ENCODE data around the gene NUP85. TPM values are rescaled to one million over a fixed set of nuclear protein-coding genes. Genes with fewer than 3 reads are reported as not detected.
"Not testable (repeated sequence)": the region's sequence is repeated elsewhere in the genome, so short reads cannot be mapped to it uniquely, and the experiment has no call there.

Gene NUP85
- total RNA-seq, 1 donor from 2014 or later: 35.1 TPM

GRCh38 chr17:75205793-75206163 lies 299 bp downstream of the NUP85 start:
- no peak for DNase-seq

DNA sequence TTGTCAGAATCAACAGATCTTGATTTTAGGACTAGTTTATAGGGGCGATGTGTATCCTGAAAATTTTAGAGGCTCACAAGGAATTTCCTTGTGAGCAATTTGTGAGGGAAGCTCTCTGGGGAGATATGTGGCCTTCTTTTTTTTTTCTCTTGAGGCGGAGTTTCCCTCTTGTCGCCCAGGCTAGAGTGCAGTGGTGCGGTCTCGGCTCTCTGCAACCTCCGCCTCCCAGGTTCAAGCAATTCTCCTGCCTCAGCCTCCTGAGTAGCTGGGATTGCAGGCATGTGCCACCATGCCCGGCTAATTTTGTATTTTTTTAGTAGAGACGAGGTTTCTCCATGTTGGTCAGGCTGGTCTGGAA lies 1.6 kb downstream of the NUP85 start:
- DNase-seq: not testable (repeated sequence)

GRCh38 chr17:75207760-75208159 lies 2.3 kb downstream of the NUP85 start:
- no peak for DNase-seq

GRCh38 chr17:75208161-75208560 lies 2.7 kb downstream of the NUP85 start:
- DNase-seq: no peak

- no peak for DNase-seq
Observed at GRCh38 chr17:75209061-75209460, 3.6 kb downstream of the NUP85 start.

- DNase-seq: no peak
Observed at GRCh38 chr17:75218131-75218530, 12.7 kb downstream of the NUP85 start.

- DNase-seq: no peak
Observed at GRCh38 chr17:75219815-75220214, 14.3 kb downstream of the NUP85 start.

DNA sequence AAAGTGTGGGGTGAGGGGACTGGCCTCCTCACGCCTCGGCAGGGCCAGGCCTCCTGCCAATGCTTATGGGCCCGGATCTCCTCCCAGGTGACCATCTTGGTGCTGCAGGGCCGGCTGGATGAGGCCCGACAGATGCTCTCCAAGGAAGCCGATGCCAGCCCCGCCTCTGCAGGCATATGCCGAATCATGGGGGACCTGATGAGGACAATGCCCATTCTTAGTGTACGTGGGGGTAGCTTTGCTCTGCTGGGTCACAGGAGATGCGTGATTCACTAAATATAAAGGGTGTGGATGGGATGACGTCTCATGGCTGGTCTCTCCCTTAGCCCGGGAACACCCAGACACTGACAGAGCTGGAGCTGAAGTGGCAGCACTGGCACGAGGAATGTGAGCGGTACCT lies 19.5 kb downstream of the NUP85 start:
- DNase-seq: no peak

GRCh38 chr17:75227729-75228128 lies 22.2 kb downstream of the NUP85 start:
- DNase-seq: no peak

DNA sequence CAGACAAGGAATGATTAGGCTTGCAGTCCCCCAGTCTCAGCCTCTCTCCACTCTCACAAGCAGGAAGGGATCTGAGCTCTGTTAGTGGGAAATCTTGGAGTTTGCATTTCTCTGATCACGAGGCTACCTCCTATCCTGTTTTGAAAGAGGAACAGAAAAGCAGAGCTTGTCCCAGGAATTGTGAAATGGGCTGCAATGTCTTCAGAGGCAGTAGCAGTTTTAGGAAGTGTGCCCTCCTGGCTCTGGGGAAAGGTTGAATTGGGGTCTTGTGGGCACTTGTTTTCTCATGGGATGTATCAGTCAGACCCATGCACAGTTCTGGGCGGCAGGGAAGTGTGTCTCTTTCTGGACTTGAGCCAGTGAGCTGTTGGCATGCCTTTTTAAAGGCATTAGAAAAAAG lies 22.8 kb downstream of the NUP85 start:
- DNase-seq: no peak

DNA sequence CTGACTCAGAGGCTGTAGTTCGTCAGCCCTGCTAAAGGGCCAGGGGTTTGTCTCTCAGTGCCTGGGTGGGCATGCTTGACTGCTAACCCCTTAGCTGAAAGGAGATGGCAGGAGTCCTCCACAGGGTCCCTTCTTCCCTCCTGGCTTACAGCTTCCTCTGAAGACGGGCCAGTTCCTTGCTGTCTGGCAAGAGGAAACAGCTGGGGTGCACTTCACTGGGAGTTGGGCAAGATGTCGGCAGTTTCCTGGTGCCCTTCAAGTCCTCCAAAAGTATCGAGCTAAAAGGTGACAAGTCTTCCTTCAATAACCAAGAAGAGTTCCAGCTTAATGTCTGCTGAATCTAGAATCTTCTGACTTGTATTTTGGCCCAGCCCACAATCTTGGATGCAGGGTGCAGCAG lies 23.4 kb downstream of the NUP85 start:
- no peak for DNase-seq

DNA sequence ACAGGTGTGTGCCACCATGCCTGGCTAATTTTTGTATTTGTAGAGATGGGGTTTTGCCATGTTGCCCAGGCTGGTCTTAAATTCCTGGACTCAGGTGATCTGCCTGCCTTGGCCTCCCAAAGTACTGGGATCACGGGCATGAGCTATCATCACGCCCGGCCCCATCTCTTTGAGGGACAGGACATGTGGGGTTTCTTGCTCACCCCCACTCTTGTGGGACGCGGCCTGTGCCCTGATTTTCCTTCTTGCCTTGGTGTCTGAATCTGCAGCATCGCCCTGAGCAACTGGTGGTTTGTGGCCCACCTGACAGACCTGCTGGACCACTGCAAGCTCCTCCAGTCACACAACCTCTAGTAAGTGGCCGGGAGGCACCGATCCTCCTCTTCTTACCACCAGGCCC lies 25.6 kb downstream of the NUP85 start:
- DNase-seq: no peak

- DNase-seq: no peak
Observed at GRCh38 chr17:75231741-75232464, 26.4 kb downstream of the NUP85 start.

DNA sequence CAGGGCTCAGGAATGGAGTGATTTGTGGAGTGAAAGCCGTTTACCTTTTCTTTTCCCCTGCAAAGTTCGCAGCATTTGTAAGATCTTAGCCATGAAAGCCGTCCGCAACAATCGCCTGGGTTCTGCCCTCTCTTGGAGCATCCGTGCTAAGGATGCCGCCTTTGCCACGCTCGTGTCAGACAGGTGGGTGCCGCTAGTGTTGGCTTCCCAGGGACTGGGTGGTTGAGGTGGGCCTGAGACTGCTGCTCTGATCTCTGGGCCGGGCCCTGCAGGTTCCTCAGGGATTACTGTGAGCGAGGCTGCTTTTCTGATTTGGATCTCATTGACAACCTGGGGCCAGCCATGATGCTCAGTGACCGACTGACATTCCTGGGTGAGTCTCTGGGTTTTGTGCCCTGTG lies 27.3 kb downstream of the NUP85 start:
- no peak for DNase-seq

- no peak for DNase-seq
Observed at GRCh38 chr17:75237100-75238014, 31.9 kb downstream of the NUP85 start.

GRCh38 chr17:75238020-75238580 lies 32.6 kb downstream of the NUP85 start:
- no peak for DNase-seq

GRCh38 chr17:75238684-75239191 lies 33.3 kb downstream of the NUP85 start:
- DNase-seq: peak; percentile 69

- no peak for DNase-seq
Observed at GRCh38 chr17:75239214-75239613, 33.7 kb downstream of the NUP85 start.

GRCh38 chr17:75239778-75240393 lies 34.4 kb downstream of the NUP85 start:
- no peak for DNase-seq

DNA sequence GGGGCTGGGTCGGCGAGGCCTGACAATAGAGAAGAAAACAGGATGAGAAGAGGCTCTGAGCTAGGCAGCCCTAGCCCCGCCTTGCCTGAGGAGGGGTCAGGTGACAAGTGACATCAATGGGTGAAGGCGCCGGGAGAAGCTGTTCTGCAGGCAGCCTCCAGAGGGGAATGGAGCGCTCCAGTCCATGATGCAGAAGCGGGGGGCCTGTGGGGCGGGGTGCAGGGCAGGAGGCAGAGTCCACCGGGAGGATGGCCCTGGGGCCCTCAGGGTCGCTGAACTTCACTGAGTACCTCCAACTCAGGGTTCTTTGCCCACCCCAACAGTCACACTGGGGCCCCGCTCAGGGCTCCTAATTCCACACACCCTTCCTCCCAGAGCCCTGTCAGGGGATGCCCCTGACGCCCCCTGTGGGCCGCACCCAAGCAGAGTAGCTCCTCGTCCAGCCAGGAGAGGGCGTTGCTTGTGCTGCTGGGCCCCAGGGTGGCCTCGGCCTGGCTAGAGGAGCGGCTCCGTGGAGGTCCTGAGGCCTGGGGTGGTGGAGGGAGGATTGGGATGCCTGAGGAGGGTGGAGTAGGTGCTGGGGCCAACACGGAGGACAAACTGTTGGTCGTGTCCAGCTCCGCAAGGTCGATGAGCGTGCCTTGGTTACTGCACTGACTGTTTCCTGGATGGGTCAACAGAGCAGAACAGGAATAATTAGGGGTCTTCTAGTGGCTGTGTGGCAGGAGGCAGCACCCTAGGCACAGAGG lies 35.1 kb downstream of the NUP85 start:
- peak; percentile 26 for DNase-seq

- no peak for DNase-seq
Observed at GRCh38 chr17:75241143-75241430, 35.6 kb downstream of the NUP85 start.

DNA sequence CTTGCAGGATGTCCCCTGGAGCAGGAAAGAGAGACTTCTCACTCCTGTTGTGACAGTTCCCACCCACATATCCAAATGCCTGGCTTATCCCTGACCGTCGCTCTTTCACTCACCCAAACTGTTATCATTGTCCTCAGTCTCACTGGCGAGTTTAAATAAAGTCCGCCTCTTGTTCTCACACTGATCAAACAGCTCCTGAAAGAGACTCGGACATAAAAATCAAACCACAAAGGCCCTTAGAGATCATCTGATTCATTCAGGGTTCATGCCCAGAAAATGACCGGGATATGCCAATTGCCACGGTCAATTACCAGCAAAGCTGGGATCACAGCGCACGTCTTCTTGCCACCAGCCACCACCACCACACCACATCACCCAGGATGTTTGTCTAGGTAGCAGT lies 36.0 kb downstream of the NUP85 start:
- DNase-seq: no peak
